Activated naive CD8-positive, alpha-beta T cell treated with anti-CD3 and anti-CD28 coated beads, Interleukin-2, amount 10 ng/mL, durations not matched to agents 7 days and 5 days (primary cell): ENCODE measurements around the gene GRID2. TPM values are rescaled to one million over a fixed set of nuclear protein-coding genes. Genes with fewer than 3 reads are reported as not detected.
"Not testable (repeated sequence)": the region's sequence is repeated elsewhere in the genome, so short reads cannot be mapped to it uniquely, and the experiment has no call there.

ENCODE experiments used
- ATAC-seq: fragments of 150-1000 bp; cut with Tn5 transposase; one replicate; pipeline ENCODE4 v1.10.0; 2021; ENCODE audit warnings: low read depth, moderate library complexity
- POLR2A ChIA-PET: fragments of 350-600 bp; sonication (Branson Sonifier 250); formaldehyde crosslinking; loops from one replicate; lab custom pipeline; 2021; ENCODE audit warnings: antibody characterized with exemption; lab: Charles Lee
- DNase-seq: peaks from one replicate; pipeline ENCODE4 v3.0.0; 2021
- H3K27ac Mint-ChIP-seq: one replicate; pipeline ENCODE4 v1.8.0; 2022; ENCODE audit warnings: mild to moderate bottlenecking, mixed read lengths
- H3K27me3 Mint-ChIP-seq: one replicate; pipeline ENCODE4 v1.8.0; 2022; ENCODE audit warnings: mild to moderate bottlenecking, moderate library complexity, mixed read lengths
- H3K36me3 Mint-ChIP-seq: one replicate; pipeline ENCODE4 v1.8.0; 2021; ENCODE audit warnings: mild to moderate bottlenecking, mixed read lengths
- H3K4me1 Mint-ChIP-seq: one replicate; pipeline ENCODE4 v1.8.0; 2021; ENCODE audit warnings: mixed read lengths
- H3K4me3 Mint-ChIP-seq: one replicate; pipeline ENCODE4 v1.8.0; 2022; ENCODE audit warnings: mild to moderate bottlenecking, moderate library complexity, mixed read lengths
- H3K9me3 Mint-ChIP-seq: one replicate; pipeline ENCODE4 v1.8.0; 2021; ENCODE audit warnings: mixed read lengths
- total RNA-seq, 2 experiments: library from RNA; stranded (reverse); gene quantifications; one replicate each; pipeline ENCODE4 v1.2.3, GENCODE V29; 2021

The GRID2 gene
- total RNA-seq, 2 experiments from 2014 or later = not detected

- no peaks in the 10 kb centered on the region for H3K27me3 Mint-ChIP-seq
- no peaks in the 10 kb centered on the region for H3K36me3 Mint-ChIP-seq
- H3K4me3 Mint-ChIP-seq = no peak overlapping the region
- H3K9me3 Mint-ChIP-seq = no peaks in the 10 kb centered on the region
- DNase-seq (no peak), ATAC-seq (no peak)
- POLR2A ChIA-PET = no interaction called here
- no peak overlapping the region for H3K27ac Mint-ChIP-seq
- no peaks in the 10 kb centered on the region for H3K4me1 Mint-ChIP-seq
Observed at GRCh38 chr4:92421920-92422319, 118.2 kb downstream of the GRID2 start.

GRCh38 chr4:92433272-92433758 is 129.5 kb downstream of the GRID2 start:
- H3K27ac Mint-ChIP-seq = no peak overlapping the region
- no peaks in the 10 kb centered on the region for H3K27me3 Mint-ChIP-seq
- POLR2A ChIA-PET = no interaction called here
- ATAC-seq = no peak
- no peaks in the 10 kb centered on the region for H3K36me3 Mint-ChIP-seq
- no peaks in the 10 kb centered on the region for H3K4me1 Mint-ChIP-seq
- no peak overlapping the region for H3K4me3 Mint-ChIP-seq
- no peak for DNase-seq
- peaks cover 2% of the 10 kb centered on the region for H3K9me3 Mint-ChIP-seq

GRCh38 chr4:92438722-92439121 is 135.0 kb downstream of the GRID2 start:
- POLR2A ChIA-PET, H3K9me3 Mint-ChIP-seq, H3K27ac Mint-ChIP-seq, ATAC-seq, H3K4me1 Mint-ChIP-seq, DNase-seq, H3K27me3 Mint-ChIP-seq, H3K36me3 Mint-ChIP-seq, H3K4me3 Mint-ChIP-seq: not testable (repeated sequence)

GRCh38 chr4:92442131-92442530 is 138.4 kb downstream of the GRID2 start:
- H3K4me3 Mint-ChIP-seq, H3K36me3 Mint-ChIP-seq, POLR2A ChIA-PET, H3K27me3 Mint-ChIP-seq, H3K27ac Mint-ChIP-seq, DNase-seq, ATAC-seq, H3K4me1 Mint-ChIP-seq: not testable (repeated sequence)
- H3K9me3 Mint-ChIP-seq = peaks cover 14% of the 10 kb centered on the region

- DNase-seq, ATAC-seq, H3K4me3 Mint-ChIP-seq, H3K36me3 Mint-ChIP-seq, H3K27me3 Mint-ChIP-seq, H3K27ac Mint-ChIP-seq, H3K4me1 Mint-ChIP-seq, POLR2A ChIA-PET: not testable (repeated sequence)
- H3K9me3 Mint-ChIP-seq = peaks cover 12% of the 10 kb centered on the region
Observed at GRCh38 chr4:92444143-92444843, 140.5 kb downstream of the GRID2 start.

GRCh38 chr4:92445127-92445526 is 141.4 kb downstream of the GRID2 start:
- no peak for ATAC-seq
- no peaks in the 10 kb centered on the region for H3K4me1 Mint-ChIP-seq
- peaks cover 12% of the 10 kb centered on the region for H3K9me3 Mint-ChIP-seq
- H3K4me3 Mint-ChIP-seq = no peak overlapping the region
- H3K27ac Mint-ChIP-seq = no peak overlapping the region
- no peak for DNase-seq
- no peaks in the 10 kb centered on the region for H3K27me3 Mint-ChIP-seq
- POLR2A ChIA-PET = no interaction called here
- H3K36me3 Mint-ChIP-seq = no peaks in the 10 kb centered on the region

- DNase-seq (no peak), ATAC-seq (no peak)
- no peak overlapping the region for H3K27ac Mint-ChIP-seq
- peaks cover 6% of the 10 kb centered on the region for H3K9me3 Mint-ChIP-seq
- no peaks in the 10 kb centered on the region for H3K4me1 Mint-ChIP-seq
- H3K27me3 Mint-ChIP-seq = no peaks in the 10 kb centered on the region
- no peaks in the 10 kb centered on the region for H3K36me3 Mint-ChIP-seq
- no peak overlapping the region for H3K4me3 Mint-ChIP-seq
- POLR2A ChIA-PET = no interaction called here
Observed at GRCh38 chr4:92447255-92447905, 143.6 kb downstream of the GRID2 start.

GRCh38 chr4:92448176-92448575 is 144.4 kb downstream of the GRID2 start:
- H3K36me3 Mint-ChIP-seq, H3K4me1 Mint-ChIP-seq, H3K4me3 Mint-ChIP-seq, H3K27ac Mint-ChIP-seq, DNase-seq, ATAC-seq, POLR2A ChIA-PET, H3K9me3 Mint-ChIP-seq, H3K27me3 Mint-ChIP-seq: not testable (repeated sequence)

GRCh38 chr4:92450694-92451093 is 146.9 kb downstream of the GRID2 start:
- Mint-ChIP-seq H3K4me3 (no peak overlapping the region), H3K36me3 (no peaks in the 10 kb centered on the region), H3K27ac (no peak overlapping the region), H3K27me3 (no peaks in the 10 kb centered on the region), H3K4me1 (no peaks in the 10 kb centered on the region), H3K9me3 (no peaks in the 10 kb centered on the region)
- ATAC-seq (no peak), DNase-seq (no peak)
- POLR2A ChIA-PET = no interaction called here

- DNase-seq (no peak), ATAC-seq (no peak)
- H3K27me3 Mint-ChIP-seq = no peaks in the 10 kb centered on the region
- H3K4me3 Mint-ChIP-seq = no peak overlapping the region
- H3K36me3 Mint-ChIP-seq = no peaks in the 10 kb centered on the region
- no peaks in the 10 kb centered on the region for H3K4me1 Mint-ChIP-seq
- H3K27ac Mint-ChIP-seq = no peak overlapping the region
- POLR2A ChIA-PET = no interaction called here
- no peaks in the 10 kb centered on the region for H3K9me3 Mint-ChIP-seq
Observed at GRCh38 chr4:92451782-92452181, 148.0 kb downstream of the GRID2 start.

GRCh38 chr4:92452383-92452782 is 148.6 kb downstream of the GRID2 start:
- DNase-seq, H3K4me3 Mint-ChIP-seq, H3K36me3 Mint-ChIP-seq, POLR2A ChIA-PET, H3K27ac Mint-ChIP-seq, H3K9me3 Mint-ChIP-seq, H3K4me1 Mint-ChIP-seq, H3K27me3 Mint-ChIP-seq, ATAC-seq: not testable (repeated sequence)

GRCh38 chr4:92455329-92455839 is 151.6 kb downstream of the GRID2 start:
- no peak overlapping the region for H3K4me3 Mint-ChIP-seq
- DNase-seq = no peak
- no peaks in the 10 kb centered on the region for H3K36me3 Mint-ChIP-seq
- no peak overlapping the region for H3K27ac Mint-ChIP-seq
- no peaks in the 10 kb centered on the region for H3K4me1 Mint-ChIP-seq
- H3K9me3 Mint-ChIP-seq = no peaks in the 10 kb centered on the region
- no peak for ATAC-seq
- POLR2A ChIA-PET = no interaction called here
- no peaks in the 10 kb centered on the region for H3K27me3 Mint-ChIP-seq

GRCh38 chr4:92455951-92456350 is 152.2 kb downstream of the GRID2 start:
- no peaks in the 10 kb centered on the region for H3K4me1 Mint-ChIP-seq

GRCh38 chr4:92461732-92462131 is 158.0 kb downstream of the GRID2 start:
- no peak for ATAC-seq
- Mint-ChIP-seq H3K9me3 (peaks cover 1% of the 10 kb centered on the region), H3K4me3 (no peak overlapping the region), H3K27me3 (no peaks in the 10 kb centered on the region), H3K4me1 (no peaks in the 10 kb centered on the region), H3K36me3 (no peaks in the 10 kb centered on the region), H3K27ac (no peak overlapping the region)
- no peak for DNase-seq
- POLR2A ChIA-PET = no interaction called here

More at GRCh38 chr4:92455951-92456350, 152.2 kb downstream of the GRID2 start:
- Mint-ChIP-seq H3K4me3 (no peak overlapping the region), H3K27me3 (no peaks in the 10 kb centered on the region), H3K27ac (no peak overlapping the region), H3K9me3 (no peaks in the 10 kb centered on the region), H3K36me3 (no peaks in the 10 kb centered on the region)
- ATAC-seq (no peak), DNase-seq (no peak)
- POLR2A ChIA-PET = no interaction called here
